CD4-positive, alpha-beta T cell treated with Interleukin-4 for 4 hours (primary cell): Measurements from ENCODE around the gene GLRX.

Source experiments
- DNase-seq: peaks from one replicate; pipeline ENCODE4 v3.0.0-alpha.2; 2020

GLRX gene

DNA sequence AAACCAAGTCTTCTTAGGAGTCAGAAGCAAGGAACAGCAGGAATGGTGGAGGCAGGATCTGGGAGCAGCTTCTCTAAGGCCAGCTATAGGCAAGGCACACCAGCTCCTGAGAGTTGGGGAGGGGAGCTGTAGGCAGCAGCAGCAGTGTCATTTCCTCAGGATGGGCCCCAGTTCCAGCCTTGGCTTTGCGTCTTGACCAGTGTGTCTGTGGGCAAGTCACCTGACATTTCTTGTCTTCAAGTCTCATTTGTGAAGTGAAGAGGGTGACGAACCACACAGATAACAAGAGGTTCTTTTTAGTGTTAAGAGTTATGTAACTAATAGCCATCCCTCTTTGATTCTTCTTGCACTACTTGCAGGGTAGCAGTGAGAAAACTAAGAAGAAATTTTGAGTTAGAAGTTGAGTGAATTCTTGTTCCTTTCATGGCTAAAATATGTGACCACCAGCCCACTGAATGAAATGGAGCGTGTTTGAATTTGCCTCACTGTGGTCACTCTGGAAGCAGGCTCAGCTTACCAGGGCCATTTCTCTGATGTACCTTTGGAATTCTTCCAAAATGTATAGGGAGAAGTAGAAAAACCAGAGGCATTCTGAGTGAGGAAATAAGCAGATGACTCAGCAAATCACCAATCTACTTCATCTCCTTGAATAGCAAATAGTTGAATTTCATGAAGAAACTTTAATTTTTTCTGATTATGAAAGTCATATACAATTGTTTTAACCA, 49.0 kb downstream of the GLRX start:
- no peak for DNase-seq

DNA sequence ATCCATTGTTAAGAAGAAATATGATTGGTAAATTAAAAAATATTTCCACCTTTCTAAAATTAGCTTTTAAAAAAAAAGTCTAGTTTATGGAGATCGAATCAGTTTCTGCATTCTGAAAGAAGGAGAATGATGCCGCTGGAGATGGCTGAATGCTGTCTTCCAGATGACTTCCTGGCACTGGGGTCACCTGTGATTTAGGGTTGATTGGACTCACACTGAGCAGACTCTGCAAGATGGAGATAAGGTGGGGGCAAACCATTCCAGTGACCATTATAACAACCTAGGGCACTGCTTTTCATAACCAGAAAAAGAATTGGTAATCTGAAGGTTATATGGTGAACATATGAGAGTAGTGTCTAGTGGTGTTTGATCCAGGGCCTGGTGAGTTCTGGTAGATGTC, 50.6 kb downstream of the GLRX start:
- no peak for DNase-seq

DNA sequence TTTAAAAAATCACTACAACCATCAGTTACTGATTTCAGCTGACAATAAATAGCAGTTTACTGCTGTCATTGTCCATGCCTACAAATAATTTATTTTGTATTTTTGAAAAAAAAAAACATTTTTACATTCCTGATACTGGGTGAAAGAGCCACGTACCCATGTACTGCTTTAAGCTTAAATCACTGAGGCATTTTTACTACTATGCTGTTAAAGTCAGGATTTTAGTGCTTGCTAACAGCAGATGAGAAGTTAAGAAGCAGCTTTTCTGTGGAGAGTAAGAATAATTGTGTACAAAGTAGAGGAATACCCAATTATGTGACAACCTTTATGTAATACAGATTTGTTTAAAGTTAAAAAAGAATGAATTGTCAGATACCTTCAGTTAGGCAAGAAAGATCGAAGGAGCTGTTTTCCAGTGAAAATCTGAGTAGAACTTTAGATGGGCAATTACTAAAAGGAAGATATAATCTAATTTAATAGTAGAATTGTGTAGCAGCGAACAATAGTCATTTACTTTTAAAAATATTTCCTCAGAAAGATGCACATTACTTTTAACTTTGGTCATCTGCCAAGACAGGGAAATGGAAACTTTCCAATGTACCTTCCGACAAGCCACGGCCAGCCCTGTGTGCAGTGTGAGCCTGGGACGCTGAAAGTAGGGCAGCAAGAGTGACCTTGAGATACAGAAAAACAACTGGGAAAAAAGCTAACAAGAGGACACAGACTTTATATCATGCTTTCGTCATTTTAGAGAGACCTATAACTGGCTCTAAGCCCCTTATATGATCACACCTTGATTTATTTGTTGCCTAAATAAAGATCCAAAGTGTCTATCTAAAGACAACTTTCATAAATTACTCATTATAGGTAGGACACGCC, 51.5 kb downstream of the GLRX start:
- DNase-seq: no peak

DNA sequence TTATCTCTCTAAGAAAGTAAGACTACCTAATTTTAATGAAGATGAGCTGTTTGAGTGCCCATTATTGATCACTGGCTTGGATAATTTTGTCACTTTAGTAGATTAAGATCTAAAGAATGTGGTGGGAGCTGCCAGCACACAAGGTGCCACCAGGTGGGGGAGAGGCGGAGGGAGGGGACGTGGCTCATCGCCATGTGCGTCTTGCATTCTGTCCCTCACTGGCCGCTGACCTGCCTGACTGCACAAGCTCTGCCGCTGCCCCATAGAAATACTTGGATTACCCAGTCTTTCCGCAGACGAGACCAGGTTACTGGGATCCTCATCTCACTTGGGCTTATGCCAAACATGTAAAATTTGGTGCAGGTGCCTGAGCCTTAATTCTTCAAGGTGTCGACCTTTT, 53.8 kb downstream of the GLRX start:
- DNase-seq: no peak

DNA sequence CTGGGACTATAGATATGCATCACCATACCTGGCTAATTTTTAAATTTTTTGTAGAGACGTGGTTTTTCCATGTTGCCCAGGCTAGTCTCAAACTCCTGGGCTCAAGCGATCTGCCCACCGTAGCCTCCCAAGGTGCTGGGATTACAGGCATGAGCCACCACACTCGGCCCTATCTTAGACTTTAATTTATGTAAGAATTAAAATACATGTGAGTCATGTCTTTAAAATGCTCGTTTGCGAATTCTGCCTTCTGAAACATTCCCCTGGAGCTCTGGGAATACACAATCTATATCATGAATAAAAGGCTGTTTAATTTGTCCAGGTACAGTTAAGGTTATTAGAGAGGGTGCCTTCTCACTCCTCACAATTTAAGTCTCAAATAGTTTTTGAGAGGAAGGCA, 58.6 kb downstream of the GLRX start:
- DNase-seq: no peak
